ENCODE results near the gene RAMP3. TPM values are rescaled to one million over a fixed set of nuclear protein-coding genes. Genes with fewer than 3 reads are reported as not detected.

Gene RAMP3
- polyA plus RNA-seq, 3 donors, result not detected

DNA sequence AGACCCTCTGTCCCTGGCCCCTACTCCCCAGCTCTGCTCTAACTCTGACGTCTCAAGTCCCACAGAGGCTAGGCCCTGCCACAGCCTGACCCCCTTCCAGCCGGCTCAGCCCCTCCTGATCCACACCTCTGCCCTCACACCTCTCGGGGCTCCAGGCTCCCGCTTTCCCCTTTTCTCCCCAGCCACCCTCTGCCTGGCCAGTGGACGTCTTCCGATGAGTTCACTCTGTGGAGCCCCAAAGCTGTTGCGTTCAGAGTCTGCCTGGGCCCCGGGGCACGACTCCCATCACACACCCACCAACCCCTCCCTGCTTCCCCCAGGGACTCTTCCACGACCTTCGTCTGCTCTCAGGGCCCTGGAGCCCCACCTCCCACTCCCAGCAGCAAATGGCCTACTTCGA is 27.7 kb upstream of the RAMP3 start:
- no peak overlapping the region for H3K9ac ChIP-seq (ENCODE audit: insufficient read depth, low read length, poor library complexity, severe bottlenecking)
- TF ChIP-seq, protein P1, sequence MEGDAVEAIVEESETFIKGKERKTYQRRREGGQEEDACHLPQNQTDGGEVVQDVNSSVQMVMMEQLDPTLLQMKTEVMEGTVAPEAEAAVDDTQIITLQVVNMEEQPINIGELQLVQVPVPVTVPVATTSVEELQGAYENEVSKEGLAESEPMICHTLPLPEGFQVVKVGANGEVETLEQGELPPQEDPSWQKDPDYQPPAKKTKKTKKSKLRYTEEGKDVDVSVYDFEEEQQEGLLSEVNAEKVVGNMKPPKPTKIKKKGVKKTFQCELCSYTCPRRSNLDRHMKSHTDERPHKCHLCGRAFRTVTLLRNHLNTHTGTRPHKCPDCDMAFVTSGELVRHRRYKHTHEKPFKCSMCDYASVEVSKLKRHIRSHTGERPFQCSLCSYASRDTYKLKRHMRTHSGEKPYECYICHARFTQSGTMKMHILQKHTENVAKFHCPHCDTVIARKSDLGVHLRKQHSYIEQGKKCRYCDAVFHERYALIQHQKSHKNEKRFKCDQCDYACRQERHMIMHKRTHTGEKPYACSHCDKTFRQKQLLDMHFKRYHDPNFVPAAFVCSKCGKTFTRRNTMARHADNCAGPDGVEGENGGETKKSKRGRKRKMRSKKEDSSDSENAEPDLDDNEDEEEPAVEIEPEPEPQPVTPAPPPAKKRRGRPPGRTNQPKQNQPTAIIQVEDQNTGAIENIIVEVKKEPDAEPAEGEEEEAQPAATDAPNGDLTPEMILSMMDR (IDR thresholded peaks at IDR 0.05), result no peak
- intact Hi-C loops (cut with micrococcal nuclease), result loop anchor here (10.0 kb wide), 2 partner anchors 155 to 275 kb away; partner anchors contain the start of gene MYO1G (in 1 of the 2)
- no peaks in the 10 kb centered on the region for H3K27me3 ChIP-seq (ENCODE audit: control insufficient read depth in 2 of 2, insufficient read depth in 2 of 2, low read length in 2 of 2)
- 89% methylated on average over 12 of the region's 12 CpGs for WGBS (ENCODE audit: insufficient coverage)
- no peaks in the 10 kb centered on the region for H4K20me1 ChIP-seq (ENCODE audit: insufficient read depth, low read length)
- H3K79me2 ChIP-seq (ENCODE audit: insufficient read depth, low read length), result no peaks in the 10 kb centered on the region
- H3K27ac ChIP-seq (ENCODE audit: low read depth in 1 of 2, low read length in 2 of 2), result no peak overlapping the region
- H3K36me3 ChIP-seq (replicated peaks in 1 of 2; ENCODE audit: control insufficient read depth in 1 of 2, insufficient read depth in 2 of 2, low read length in 2 of 2), result no peaks in the 10 kb centered on the region
- no peaks in the 10 kb centered on the region for H3K9me3 ChIP-seq (replicated peaks in 1 of 2; ENCODE audit: control insufficient read depth in 1 of 2, insufficient read depth in 1 of 2, low read length in 2 of 2)
- no peaks in the 10 kb centered on the region for H3K36me3 Mint-ChIP-seq
- peak overlapping the region in 2 of 7 donors; percentile 5 to 30 for H3K27ac Mint-ChIP-seq
- H3K4me2 ChIP-seq (replicated peaks; ENCODE audit: extremely low read depth, low read length, poor library complexity, severe bottlenecking), result no peak overlapping the region
- no peaks in the 10 kb centered on the region for H3K4me1 Mint-ChIP-seq
- H3K27me3 Mint-ChIP-seq (ENCODE audit: low read depth in 3 of 3), result peaks cover 2 to 6% (median 2%) of the 10 kb centered on the region in 3 donors
- H3K4me3 ChIP-seq (replicated peaks in 1 of 3; ENCODE audit: low read depth in 2 of 3, low read length in 3 of 3), result no peak overlapping the region
- no peak overlapping the region for H3K4me3 Mint-ChIP-seq
- no peaks in the 10 kb centered on the region for H3K9me3 Mint-ChIP-seq
- no peaks in the 10 kb centered on the region for H3K4me1 ChIP-seq (ENCODE audit: control insufficient read depth in 1 of 2, insufficient read depth in 2 of 2, low read length in 2 of 2)
- no peak overlapping the region for H2AFZ ChIP-seq (ENCODE audit: insufficient read depth, low read depth, low read length, poor library complexity, severe bottlenecking)
- no peak for DNase-seq

GRCh38 chr7:45130910-45131309 is 26.7 kb upstream of the RAMP3 start:
- H3K4me2 ChIP-seq (replicated peaks; ENCODE audit: extremely low read depth, low read length, poor library complexity, severe bottlenecking), result no peak overlapping the region
- H2AFZ ChIP-seq (ENCODE audit: insufficient read depth, low read depth, low read length, poor library complexity, severe bottlenecking), result no peak overlapping the region
- H3K27ac Mint-ChIP-seq, result peak overlapping the region in 1 of 7 donors; percentile 50
- no peaks in the 10 kb centered on the region for H4K20me1 ChIP-seq (ENCODE audit: insufficient read depth, low read length)
- peaks cover 2% of the 10 kb centered on the region for H3K4me1 Mint-ChIP-seq
- TF ChIP-seq, protein P1 (IDR thresholded peaks at IDR 0.05), result no peak
- H3K9ac ChIP-seq (ENCODE audit: insufficient read depth, low read length, poor library complexity, severe bottlenecking), result no peak overlapping the region
- H3K79me2 ChIP-seq (ENCODE audit: insufficient read depth, low read length), result no peaks in the 10 kb centered on the region
- no peaks in the 10 kb centered on the region for H3K36me3 Mint-ChIP-seq
- DNase-seq, result no peak
- WGBS (ENCODE audit: insufficient coverage), result 88% methylated on average over 4 of the region's 9 CpGs
- H3K9me3 ChIP-seq (replicated peaks in 1 of 2; ENCODE audit: control insufficient read depth in 1 of 2, insufficient read depth in 1 of 2, low read length in 2 of 2), result no peaks in the 10 kb centered on the region
- no peak overlapping the region for H3K4me3 Mint-ChIP-seq
- H3K4me1 ChIP-seq (ENCODE audit: control insufficient read depth in 1 of 2, insufficient read depth in 2 of 2, low read length in 2 of 2), result no peaks in the 10 kb centered on the region
- H3K27me3 Mint-ChIP-seq (ENCODE audit: low read depth in 3 of 3), result peaks cover 2 to 3% (median 2%) of the 10 kb centered on the region in 3 donors
- H3K4me3 ChIP-seq (replicated peaks in 1 of 3; ENCODE audit: low read depth in 2 of 3, low read length in 3 of 3), result no peak overlapping the region
- no peaks in the 10 kb centered on the region for H3K9me3 Mint-ChIP-seq
- intact Hi-C loops (cut with micrococcal nuclease), result loop anchor here (10.0 kb wide), 2 partner anchors 156 to 276 kb away; partner anchors contain the start of gene MYO1G (in 1 of the 2)
- H3K27me3 ChIP-seq (ENCODE audit: control insufficient read depth in 2 of 2, insufficient read depth in 2 of 2, low read length in 2 of 2), result no peaks in the 10 kb centered on the region
- H3K36me3 ChIP-seq (replicated peaks in 1 of 2; ENCODE audit: control insufficient read depth in 1 of 2, insufficient read depth in 2 of 2, low read length in 2 of 2), result no peaks in the 10 kb centered on the region
- H3K27ac ChIP-seq (ENCODE audit: low read depth in 1 of 2, low read length in 2 of 2), result no peak overlapping the region
